Keratinocyte (primary cell): ENCODE results near the gene CDH13. TPM values are rescaled to one million over a fixed set of nuclear protein-coding genes. Genes with fewer than 3 reads are reported as not detected.

Source experiments
- DNase-seq: peaks from one replicate; pipeline ENCODE4 v3.0.0-alpha.2; 2011; ENCODE audit warnings: low read depth, missing footprints, low spot score
- FAIRE-seq: peaks from 2 replicates; lab custom pipeline; 2011; peaks lifted over from hg19 to GRCh38; lab: Jason Lieb, UNC
- H2AFZ ChIP-seq: 2 replicates; pipeline ENCODE4 v1.6.0; 2012; ENCODE audit warnings: low read length, control low read depth, inconsistent platforms; ENCODE audit not compliant: control insufficient read depth
- H3K27ac ChIP-seq: 2 replicates; pipeline ENCODE4 v1.5.1; 2011; ENCODE audit warnings: low read length; ENCODE audit not compliant: control insufficient read depth, insufficient read depth
- H3K27me3 ChIP-seq: 3 replicates; pipeline ENCODE4 v1.6.0; 2011; ENCODE audit warnings: low read length; ENCODE audit not compliant: control insufficient read depth, insufficient read depth; ENCODE audit errors: extremely low read depth
- H3K36me3 ChIP-seq, 2 experiments: 2 replicates in 1 of 2; 3 replicates in 1 of 2; pipeline ENCODE4 v1.5.1; 2011; ENCODE audit warnings: low read length in 2 of 2, mild to moderate bottlenecking in 1 of 2; ENCODE audit not compliant: control insufficient read depth in 2 of 2, insufficient read depth in 2 of 2; ENCODE audit errors: extremely low read depth in 1 of 2
- H3K4me1 ChIP-seq: 3 replicates; pipeline ENCODE4 v1.5.1; 2011; ENCODE audit warnings: low read length; ENCODE audit not compliant: control insufficient read depth, insufficient read depth; ENCODE audit errors: extremely low read depth
- H3K4me2 ChIP-seq: 3 replicates; pipeline ENCODE4 v1.6.0; 2011; ENCODE audit warnings: low read depth, low read length; ENCODE audit not compliant: control insufficient read depth, insufficient read depth; ENCODE audit errors: extremely low read depth
- H3K4me3 ChIP-seq, 3 experiments: fragments of 200-600 bp in 1 of 3; sonication (generic) in 1 of 3; 2 replicates in 2 of 3; 3 replicates in 1 of 3; pipeline ENCODE4 v1.5.1; 2011 to 2016; ENCODE audit warnings: low read length in 3 of 3, mild to moderate bottlenecking in 3 of 3, control low read depth in 2 of 3, inconsistent platforms in 1 of 3, low read depth in 1 of 3, mixed read lengths in 1 of 3, mixed run types in 1 of 3, moderate library complexity in 1 of 3; ENCODE audit not compliant: control insufficient read depth in 2 of 3, insufficient read depth in 2 of 3; ENCODE audit errors: extremely low read depth in 1 of 3
- H3K79me2 ChIP-seq: 2 replicates; pipeline ENCODE4 v1.6.0; 2012; ENCODE audit warnings: low read length; ENCODE audit not compliant: control insufficient read depth, insufficient read depth
- H3K9ac ChIP-seq: 3 replicates; pipeline ENCODE4 v1.6.0; 2011; ENCODE audit warnings: low read length; ENCODE audit not compliant: control insufficient read depth, insufficient read depth; ENCODE audit errors: extremely low read depth
- H3K9me1 ChIP-seq: 3 replicates; pipeline ENCODE4 v1.6.0; 2011; ENCODE audit warnings: low read length; ENCODE audit not compliant: control insufficient read depth, insufficient read depth; ENCODE audit errors: extremely low read depth
- H3K9me3 ChIP-seq: 2 replicates; pipeline ENCODE4 v1.5.1; 2012; ENCODE audit warnings: low read depth, low read length; ENCODE audit not compliant: control insufficient read depth
- H4K20me1 ChIP-seq: 3 replicates; pipeline ENCODE4 v1.6.0; 2011; ENCODE audit warnings: low read length; ENCODE audit not compliant: control insufficient read depth, insufficient read depth; ENCODE audit errors: extremely low read depth
- EZH2 ChIP-seq: IDR thresholded peaks from one replicate; pipeline ENCODE4 v1.6.1; 2012; ENCODE audit warnings: inconsistent platforms, mild to moderate bottlenecking, low read length, moderate library complexity
- dilution Hi-C: fragments of 300-500 bp; cut with MboI; formaldehyde crosslinking; loops from one replicate; pipeline ENCODE4 v1.7.0; 2020; ENCODE audit warnings: low sequenced_read_pairs; ENCODE audit not compliant: extremely low pct_ligation_motif_present
- polyA plus RNA-seq, 5 experiments: library from polyadenylated mRNA; depleted of rRNA in 3 of 5; stranded (reverse) in 3 of 5; stranded (forward) in 1 of 5; unstranded in 1 of 5; fragments of >200 nt; gene quantifications; 1 replicate in 1 of 5; 2 replicates in 3 of 5; 3 replicates in 1 of 5; pipeline versions ENCODE4 v1.2.1 to v1.2.3, GENCODE V29; 2011 to 2012; ENCODE audit warnings: missing spikeins in 2 of 5, low read depth in 1 of 5, low replicate concordance in 1 of 5
- TF ChIP-seq, protein P1 (sequence below), 3 experiments: IDR thresholded peaks in 1 of 3; conservative IDR thresholded peaks in 1 of 3; optimal IDR thresholded peaks in 1 of 3; 2 replicates in 2 of 3; 3 replicates in 1 of 3; pipeline versions ENCODE3 to v1.5.1; 2011; ENCODE audit warnings: low read length in 3 of 3, mild to moderate bottlenecking in 3 of 3, moderate library complexity in 2 of 3, control low read depth in 1 of 3, inconsistent platforms in 1 of 3; ENCODE audit not compliant: insufficient read depth in 2 of 3; ENCODE audit errors: extremely low read depth in 1 of 3

The CDH13 gene
- polyA plus RNA-seq, 1 donor (not counting 4 experiments of a cell fraction or from before 2014, with no cell fraction given), result 111 TPM

DNA sequence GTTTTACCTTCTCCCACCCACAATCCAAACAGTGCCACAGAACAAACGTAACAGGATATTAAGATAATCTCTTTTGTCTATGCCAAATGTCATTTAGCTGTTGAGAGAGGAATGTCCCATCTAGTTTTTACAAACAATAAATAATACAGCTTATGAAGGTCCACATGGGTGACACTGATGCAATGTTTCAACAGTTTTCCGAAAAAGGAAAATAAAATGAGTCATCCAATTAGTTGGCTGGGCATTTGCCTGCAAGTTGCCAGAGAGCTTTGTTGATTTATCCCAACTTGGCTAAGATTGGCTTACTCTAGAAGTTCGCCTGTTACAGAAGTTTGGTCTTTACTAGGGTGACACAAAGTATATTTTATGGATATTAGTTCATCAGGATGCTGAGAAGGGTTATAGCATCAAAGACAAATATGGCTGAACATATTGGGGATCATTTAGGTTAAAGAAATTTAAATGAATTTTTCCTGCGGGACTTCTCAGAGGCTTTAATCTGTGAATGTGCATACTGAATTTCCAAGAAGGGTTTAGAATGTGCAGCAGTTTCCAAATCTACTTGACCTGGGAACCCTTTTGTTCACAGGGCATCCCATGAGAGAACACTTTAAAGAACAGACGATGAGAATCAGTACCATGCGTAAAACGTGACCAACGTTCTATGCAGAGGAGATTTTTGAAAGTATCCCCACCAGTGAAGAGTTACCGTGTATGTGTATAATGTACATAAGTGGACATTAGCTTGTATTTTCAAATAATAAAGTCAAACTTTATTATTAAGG lies 73.1 kb downstream of the CDH13 start:
- peaks cover 0 to 4% of the 10 kb centered on the region in 2 experiments for H3K36me3 ChIP-seq
- peaks cover 23% of the 10 kb centered on the region for H3K4me1 ChIP-seq
- peaks cover 2% of the 10 kb centered on the region for H3K9me1 ChIP-seq
- H3K27me3 ChIP-seq, result no peaks in the 10 kb centered on the region
- H3K4me2 ChIP-seq, result peak overlapping the region; percentile 39
- FAIRE-seq, result peak; percentile 64
- no peaks in the 10 kb centered on the region for H3K9me3 ChIP-seq
- peaks cover 67% of the 10 kb centered on the region for H3K79me2 ChIP-seq
- peak overlapping the region; percentile 83 for H3K27ac ChIP-seq
- no peak overlapping the region for H2AFZ ChIP-seq
- no peak for DNase-seq
- H4K20me1 ChIP-seq, result no peaks in the 10 kb centered on the region
- H3K9ac ChIP-seq, result peak overlapping the region; percentile 56
- dilution Hi-C loops, result no loop called here
- no peak overlapping the region for H3K4me3 ChIP-seq
- TF ChIP-seq, protein P1, sequence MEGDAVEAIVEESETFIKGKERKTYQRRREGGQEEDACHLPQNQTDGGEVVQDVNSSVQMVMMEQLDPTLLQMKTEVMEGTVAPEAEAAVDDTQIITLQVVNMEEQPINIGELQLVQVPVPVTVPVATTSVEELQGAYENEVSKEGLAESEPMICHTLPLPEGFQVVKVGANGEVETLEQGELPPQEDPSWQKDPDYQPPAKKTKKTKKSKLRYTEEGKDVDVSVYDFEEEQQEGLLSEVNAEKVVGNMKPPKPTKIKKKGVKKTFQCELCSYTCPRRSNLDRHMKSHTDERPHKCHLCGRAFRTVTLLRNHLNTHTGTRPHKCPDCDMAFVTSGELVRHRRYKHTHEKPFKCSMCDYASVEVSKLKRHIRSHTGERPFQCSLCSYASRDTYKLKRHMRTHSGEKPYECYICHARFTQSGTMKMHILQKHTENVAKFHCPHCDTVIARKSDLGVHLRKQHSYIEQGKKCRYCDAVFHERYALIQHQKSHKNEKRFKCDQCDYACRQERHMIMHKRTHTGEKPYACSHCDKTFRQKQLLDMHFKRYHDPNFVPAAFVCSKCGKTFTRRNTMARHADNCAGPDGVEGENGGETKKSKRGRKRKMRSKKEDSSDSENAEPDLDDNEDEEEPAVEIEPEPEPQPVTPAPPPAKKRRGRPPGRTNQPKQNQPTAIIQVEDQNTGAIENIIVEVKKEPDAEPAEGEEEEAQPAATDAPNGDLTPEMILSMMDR (optimal IDR thresholded peaks at IDR 0.05 in 1 of 3, IDR thresholded peaks at IDR 0.05 in 1 of 3, conservative IDR thresholded peaks at IDR 0.05 in 1 of 3; ENCODE audit: extremely low read depth in 1 of 3, insufficient read depth in 2 of 3, low read length in 3 of 3), result no peak
- TF ChIP-seq EZH2, result no peak

- H3K9ac ChIP-seq, result no peak overlapping the region
- dilution Hi-C loops, result no loop called here
- no peak overlapping the region for H3K4me2 ChIP-seq
- no peak overlapping the region for H2AFZ ChIP-seq
- H3K4me1 ChIP-seq, result peaks cover 23% of the 10 kb centered on the region
- DNase-seq, result no peak
- no peaks in the 10 kb centered on the region for H3K9me3 ChIP-seq
- no peak for TF ChIP-seq EZH2
- TF ChIP-seq, protein P1 (optimal IDR thresholded peaks at IDR 0.05 in 1 of 3, IDR thresholded peaks at IDR 0.05 in 1 of 3, conservative IDR thresholded peaks at IDR 0.05 in 1 of 3; ENCODE audit: extremely low read depth in 1 of 3, insufficient read depth in 2 of 3, low read length in 3 of 3), result no peak
- peak; percentile 59 for FAIRE-seq
- peaks cover 63% of the 10 kb centered on the region for H3K79me2 ChIP-seq
- no peaks in the 10 kb centered on the region for H4K20me1 ChIP-seq
- no peak overlapping the region for H3K4me3 ChIP-seq
- peaks cover 0 to 7% of the 10 kb centered on the region in 2 experiments for H3K36me3 ChIP-seq
- peaks cover 2% of the 10 kb centered on the region for H3K9me1 ChIP-seq
- H3K27me3 ChIP-seq, result no peaks in the 10 kb centered on the region
- H3K27ac ChIP-seq, result peak overlapping the region; percentile 83
Observed at GRCh38 chr16:82700541-82701235, 73.9 kb downstream of the CDH13 start.
